SK-N-SH treated with all-trans-retinoic acid at 6 μM for 48 hours (cell line): ENCODE data around the gene AGBL1.

ENCODE experiments used
- ISL1 ChIP-seq: fragments of 250-450 bp; sonication (Bioruptor Pico); IDR thresholded peaks from 2 replicates; pipeline ENCODE4 v2.1.2; 2022; ENCODE audit warnings: mild to moderate bottlenecking, moderate library complexity
- OSR1 ChIP-seq: fragments of 250-450 bp; sonication (Bioruptor Pico); IDR thresholded peaks from 2 replicates; pipeline ENCODE4 v1.8.0; 2022; ENCODE audit warnings: moderate library complexity, mild to moderate bottlenecking, inconsistent platforms
- TCF4 ChIP-seq: fragments of 250-450 bp; sonication (Bioruptor Pico); IDR thresholded peaks from 2 replicates; pipeline ENCODE4 v1.8.0; 2021; ENCODE audit warnings: mild to moderate bottlenecking, moderate library complexity, borderline replicate concordance
- ZNF70 ChIP-seq: fragments of 450-650 bp; formaldehyde crosslinking; IDR thresholded peaks from 2 replicates; pipeline ENCODE4 v1.5.0; 2020; ENCODE audit warnings: mild to moderate bottlenecking, moderate library complexity

DNA sequence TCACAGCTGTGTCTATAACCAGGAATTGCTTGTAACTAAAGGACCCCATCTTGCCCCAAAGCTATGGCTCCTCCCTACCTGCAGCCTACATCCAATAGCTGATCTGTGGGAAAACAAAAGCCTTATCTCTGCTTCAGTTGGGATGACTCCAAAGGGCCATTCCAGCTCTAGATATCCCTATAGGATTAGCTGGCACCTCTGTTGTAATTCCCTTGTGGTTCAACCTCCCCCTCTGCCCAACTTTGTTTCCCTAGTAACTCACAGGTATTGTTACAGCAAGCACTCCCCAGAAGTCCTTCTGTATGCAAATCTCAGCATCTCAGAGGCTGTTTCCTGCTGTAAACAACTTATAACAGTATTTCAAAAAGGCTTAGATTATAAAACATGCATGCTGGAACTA is 478.6 kb downstream of the AGBL1 start:
- TF ChIP-seq TCF4 (CRISPR knock-in tag) = no peak
- TF ChIP-seq ISL1 = no peak
- no peak for TF ChIP-seq ZNF70
- no peak for TF ChIP-seq OSR1 (CRISPR knock-in tag)
